BLaER1 treated with 17β-estradiol and CSF1 and Interleukin-3, amounts not matched to agents 10 nM and 100 nM (cell line): ENCODE measurements around the gene CX3CL1.

Experiments used
- H3K27ac ChIP-seq, 11 experiments: shearing (Covaris generic); formaldehyde crosslinking; 2 replicates each; pipeline ENCODE4 v1.8.1; 2022
- H3K27me3 ChIP-seq, 11 experiments: shearing (Covaris generic); formaldehyde crosslinking; 2 replicates each; pipeline ENCODE4 v1.8.1; 2022
- H3K36me3 ChIP-seq, 11 experiments: shearing (Covaris generic); formaldehyde crosslinking; 2 replicates each; pipeline ENCODE4 v1.8.1; 2022
- H3K4me1 ChIP-seq, 10 experiments: shearing (Covaris generic); formaldehyde crosslinking; 2 replicates each; pipeline ENCODE4 v1.8.1; 2022
- H3K4me2 ChIP-seq, 11 experiments: shearing (Covaris generic); formaldehyde crosslinking; 2 replicates each; pipeline ENCODE4 v1.8.1; 2022
- H3K4me3 ChIP-seq, 10 experiments: shearing (Covaris generic); formaldehyde crosslinking; 2 replicates each; pipeline ENCODE4 v1.8.1; 2022
- H3K9ac ChIP-seq, 11 experiments: shearing (Covaris generic); formaldehyde crosslinking; 2 replicates each; pipeline ENCODE4 v1.8.1; 2022
- H3K9me3 ChIP-seq, 11 experiments: shearing (Covaris generic); formaldehyde crosslinking; replicated peaks in 1 of 11; 2 replicates each; pipeline ENCODE4 v1.8.1; 2022
- H4K20me1 ChIP-seq, 11 experiments: shearing (Covaris generic); formaldehyde crosslinking; 2 replicates each; pipeline ENCODE4 v1.8.1; 2022
- Cebpa-rat ChIP-seq, 11 experiments: shearing (Covaris generic); IDR thresholded peaks; 2 replicates each; pipeline ENCODE4 v1.8.1; 2022

Gene CX3CL1

GRCh38 chr16:57376313-57376818 lies 4.1 kb downstream of the CX3CL1 start:
- Histone ChIP-seq H3K27ac (no peak overlapping the region), H3K4me2 (no peak overlapping the region)
- no peak for TF ChIP-seq Cebpa-rat (IDR thresholded peaks at IDR 0.05)

GRCh38 chr16:57377080-57377841 lies 5.0 kb downstream of the CX3CL1 start:
- no peaks in the 10 kb centered on the region; a peak in 1 of 22 replicates for H4K20me1 ChIP-seq
- no peak for TF ChIP-seq Cebpa-rat (IDR thresholded peaks at IDR 0.05)
- H3K9ac ChIP-seq = no peak overlapping the region
- H3K4me1 ChIP-seq = peaks cover 25 to 41% (median 35%) of the 10 kb centered on the region in 10 experiments
- H3K4me2 ChIP-seq = peak overlapping the region; percentile 16 to 61 (median 37); a peak in 16 of 22 replicates
- H3K27ac ChIP-seq = no peak overlapping the region
- H3K27me3 ChIP-seq = peaks cover 7 to 11% (median 8%) of the 10 kb centered on the region in 11 experiments; a peak in 20 of 22 replicates
- H3K4me3 ChIP-seq = no peak overlapping the region
- H3K36me3 ChIP-seq = no peaks in the 10 kb centered on the region
- no peaks in the 10 kb centered on the region for H3K9me3 ChIP-seq

More at GRCh38 chr16:57376313-57376818, 4.1 kb downstream of the CX3CL1 start:
- Histone ChIP-seq H3K9me3 (no peaks in the 10 kb centered on the region), H3K4me3 (no peak overlapping the region), H4K20me1 (no peaks in the 10 kb centered on the region; a peak in 1 of 22 replicates), H3K27me3 (peaks cover 0 to 2% (median 0%) of the 10 kb centered on the region in 11 experiments; a peak in 2 of 22 replicates), H3K36me3 (no peaks in the 10 kb centered on the region), H3K9ac (no peak overlapping the region), H3K4me1 (peaks cover 21 to 33% (median 26%) of the 10 kb centered on the region in 10 experiments)

GRCh38 chr16:57379579-57379978 lies 7.3 kb downstream of the CX3CL1 start:
- peaks cover 39 to 58% (median 54%) of the 10 kb centered on the region in 10 experiments for H3K4me1 ChIP-seq

GRCh38 chr16:57380671-57381462 lies 8.6 kb downstream of the CX3CL1 start:
- no peaks in the 10 kb centered on the region for H3K9me3 ChIP-seq
- no peak overlapping the region for H3K4me3 ChIP-seq
- H3K4me2 ChIP-seq = peak overlapping the region in 10 of 11 experiments; percentile 1 to 88 (median 71); a peak in 15 of 22 replicates
- no peak overlapping the region for H3K27ac ChIP-seq
- H3K27me3 ChIP-seq = peaks cover 14 to 25% (median 18%) of the 10 kb centered on the region in 11 experiments; a peak in 21 of 22 replicates
- no peak overlapping the region for H3K9ac ChIP-seq
- H4K20me1 ChIP-seq = peaks cover 0 to 9% (median 0%) of the 10 kb centered on the region in 11 experiments; a peak in 3 of 22 replicates
- TF ChIP-seq Cebpa-rat (IDR thresholded peaks at IDR 0.05) = no peak
- H3K36me3 ChIP-seq = no peaks in the 10 kb centered on the region
- peaks cover 47 to 71% (median 66%) of the 10 kb centered on the region in 10 experiments for H3K4me1 ChIP-seq

More at GRCh38 chr16:57379579-57379978, 7.3 kb downstream of the CX3CL1 start:
- no peak overlapping the region for H3K4me2 ChIP-seq
- peaks cover 0 to 9% (median 0%) of the 10 kb centered on the region in 11 experiments; a peak in 3 of 22 replicates for H4K20me1 ChIP-seq
- no peaks in the 10 kb centered on the region for H3K9me3 ChIP-seq
- no peak overlapping the region for H3K9ac ChIP-seq
- peaks cover 14 to 25% (median 18%) of the 10 kb centered on the region in 11 experiments; a peak in 21 of 22 replicates for H3K27me3 ChIP-seq
- H3K4me3 ChIP-seq = no peak overlapping the region
- no peak overlapping the region for H3K27ac ChIP-seq
- no peak for TF ChIP-seq Cebpa-rat (IDR thresholded peaks at IDR 0.05)
- H3K36me3 ChIP-seq = no peaks in the 10 kb centered on the region

DNA sequence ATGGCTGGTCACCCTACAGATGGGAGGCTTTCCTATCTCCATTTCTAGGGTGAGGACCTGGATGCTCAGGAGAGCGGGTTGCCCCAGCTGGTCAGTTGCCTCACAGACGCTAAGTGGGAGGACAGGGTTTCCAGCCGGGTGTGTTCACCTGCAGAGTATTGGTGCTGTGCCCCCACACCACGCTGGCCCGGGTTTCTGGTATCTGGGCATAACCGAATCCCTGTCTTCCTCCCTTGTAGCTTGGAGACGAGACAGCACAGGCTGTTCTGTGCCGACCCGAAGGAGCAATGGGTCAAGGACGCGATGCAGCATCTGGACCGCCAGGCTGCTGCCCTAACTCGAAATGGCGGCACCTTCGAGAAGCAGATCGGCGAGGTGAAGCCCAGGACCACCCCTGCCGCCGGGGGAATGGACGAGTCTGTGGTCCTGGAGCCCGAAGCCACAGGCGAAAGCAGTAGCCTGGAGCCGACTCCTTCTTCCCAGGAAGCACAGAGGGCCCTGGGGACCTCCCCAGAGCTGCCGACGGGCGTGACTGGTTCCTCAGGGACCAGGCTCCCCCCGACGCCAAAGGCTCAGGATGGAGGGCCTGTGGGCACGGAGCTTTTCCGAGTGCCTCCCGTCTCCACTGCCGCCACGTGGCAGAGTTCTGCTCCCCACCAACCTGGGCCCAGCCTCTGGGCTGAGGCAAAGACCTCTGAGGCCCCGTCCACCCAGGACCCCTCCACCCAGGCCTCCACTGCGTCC lies 9.7 kb downstream of the CX3CL1 start:
- peaks cover 14 to 25% (median 18%) of the 10 kb centered on the region in 11 experiments; a peak in 21 of 22 replicates for H3K27me3 ChIP-seq
- H3K9ac ChIP-seq = no peak overlapping the region
- H3K4me3 ChIP-seq = no peak overlapping the region
- H4K20me1 ChIP-seq = peaks cover 0 to 9% (median 0%) of the 10 kb centered on the region in 11 experiments; a peak in 3 of 22 replicates
- peak overlapping the region; percentile 58 to 96 (median 83) for H3K4me2 ChIP-seq
- no peak for TF ChIP-seq Cebpa-rat (IDR thresholded peaks at IDR 0.05)
- H3K9me3 ChIP-seq = no peaks in the 10 kb centered on the region
- H3K27ac ChIP-seq = no peak overlapping the region
- peaks cover 47 to 82% (median 77%) of the 10 kb centered on the region in 10 experiments for H3K4me1 ChIP-seq
- H3K36me3 ChIP-seq = no peaks in the 10 kb centered on the region

GRCh38 chr16:57382535-57383275 lies 10.4 kb downstream of the CX3CL1 start:
- TF ChIP-seq Cebpa-rat (IDR thresholded peaks at IDR 0.05) = no peak
- H3K4me3 ChIP-seq = no peak overlapping the region

DNA sequence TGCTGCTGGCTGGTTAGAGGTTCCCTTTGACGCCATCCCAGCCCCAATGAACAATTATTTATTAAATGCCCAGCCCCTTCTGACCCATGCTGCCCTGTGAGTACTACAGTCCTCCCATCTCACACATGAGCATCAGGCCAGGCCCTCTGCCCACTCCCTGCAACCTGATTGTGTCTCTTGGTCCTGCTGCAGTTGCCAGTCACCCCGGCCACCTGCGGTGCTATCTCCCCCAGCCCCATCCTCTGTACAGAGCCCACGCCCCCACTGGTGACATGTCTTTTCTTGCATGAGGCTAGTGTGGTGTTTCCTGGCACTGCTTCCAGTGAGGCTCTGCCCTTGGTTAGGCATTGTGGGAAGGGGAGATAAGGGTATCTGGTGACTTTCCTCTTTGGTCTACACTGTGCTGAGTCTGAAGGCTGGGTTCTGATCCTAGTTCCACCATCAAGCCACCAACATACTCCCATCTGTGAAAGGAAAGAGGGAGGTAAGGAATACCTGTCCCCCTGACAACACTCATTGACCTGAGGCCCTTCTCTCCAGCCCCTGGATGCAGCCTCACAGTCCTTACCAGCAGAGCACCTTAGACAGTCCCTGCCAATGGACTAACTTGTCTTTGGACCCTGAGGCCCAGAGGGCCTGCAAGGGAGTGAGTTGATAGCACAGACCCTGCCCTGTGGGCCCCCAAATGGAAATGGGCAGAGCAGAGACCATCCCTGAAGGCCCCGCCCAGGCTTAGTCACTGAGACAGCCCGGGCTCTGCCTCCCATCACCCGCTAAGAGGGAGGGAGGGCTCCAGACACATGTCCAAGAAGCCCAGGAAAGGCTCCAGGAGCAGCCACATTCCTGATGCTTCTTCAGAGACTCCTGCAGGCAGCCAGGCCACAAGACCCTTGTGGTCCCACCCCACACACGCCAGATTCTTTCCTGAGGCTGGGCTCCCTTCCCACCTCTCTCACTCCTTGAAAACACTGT lies 11.3 kb downstream of the CX3CL1 start:
- peaks cover 14 to 25% (median 18%) of the 10 kb centered on the region in 11 experiments; a peak in 21 of 22 replicates for H3K27me3 ChIP-seq
- H3K27ac ChIP-seq = peak overlapping the region in 5 of 11 experiments; percentile 29 to 73 (median 52); a peak in 8 of 22 replicates
- no peak for TF ChIP-seq Cebpa-rat (IDR thresholded peaks at IDR 0.05)
- peak overlapping the region; percentile 64 to 96 (median 84) for H3K4me2 ChIP-seq
- peaks cover 37 to 79% (median 68%) of the 10 kb centered on the region in 10 experiments for H3K4me1 ChIP-seq
- H3K9me3 ChIP-seq = no peaks in the 10 kb centered on the region
- H3K9ac ChIP-seq = peak overlapping the region in 3 of 11 experiments; percentile 40 to 68 (median 60); a peak in 6 of 22 replicates
- H3K4me3 ChIP-seq = peak overlapping the region in 2 of 10 experiments; percentile 20 to 41; a peak in 3 of 20 replicates
- H3K36me3 ChIP-seq = no peaks in the 10 kb centered on the region
- peaks cover 0 to 9% (median 0%) of the 10 kb centered on the region in 11 experiments; a peak in 3 of 22 replicates for H4K20me1 ChIP-seq

More at GRCh38 chr16:57382535-57383275, 10.4 kb downstream of the CX3CL1 start:
- Histone ChIP-seq H3K9me3 (no peaks in the 10 kb centered on the region), H3K36me3 (no peaks in the 10 kb centered on the region), H3K27me3 (peaks cover 14 to 25% (median 18%) of the 10 kb centered on the region in 11 experiments; a peak in 21 of 22 replicates), H4K20me1 (peaks cover 0 to 9% (median 0%) of the 10 kb centered on the region in 11 experiments; a peak in 3 of 22 replicates), H3K4me2 (peak overlapping the region in 10 of 11 experiments; percentile 64 to 96 (median 84); a peak in 19 of 22 replicates), H3K4me1 (peaks cover 43 to 82% (median 77%) of the 10 kb centered on the region in 10 experiments), H3K9ac (no peak overlapping the region), H3K27ac (no peak overlapping the region)
